HCT116 (cell line): Measurements from ENCODE around the gene OXCT1. TPM values are rescaled to one million over a fixed set of nuclear protein-coding genes. Genes with fewer than 3 reads are reported as not detected.
"Not testable (repeated sequence)": the region's sequence is repeated elsewhere in the genome, so short reads cannot be mapped to it uniquely, and the experiment has no call there.

Source experiments
- ATAC-seq: fragments of 200-7000 bp; cut with Tn5 transposase; 2 replicates; pipeline ENCODE4 v1.9.1; 2020; ENCODE audit warnings: mild to moderate bottlenecking, moderate library complexity
- BruUV-seq: library from RNA; stranded (reverse); fragments of 400-500 nt; replicated peaks from 2 replicates; lab custom pipeline; 2021; lab: Mats Ljungman, UMichigan
- CTCF ChIA-PET: fragments of 300-600 bp; sonication (Branson Sonifier 250); formaldehyde crosslinking; loops from one replicate; lab custom pipeline; 2021; ENCODE audit warnings: antibody characterized with exemption; lab: Charles Lee
- POLR2A ChIA-PET: fragments of 300-600, 350-600 bp; sonication (Branson Sonifier 250); formaldehyde crosslinking; loops from one replicate; lab custom pipeline; 2021; ENCODE audit warnings: antibody characterized with exemption; lab: Charles Lee
- RAD21 ChIA-PET, 2 experiments: fragments of 300-600 bp; sonication (Branson Sonifier 250); formaldehyde crosslinking; loops; one replicate each; lab custom pipeline; 2023; ENCODE audit warnings: low total read pairs in 2 of 2; ENCODE audit not compliant: uncharacterized antibody in 2 of 2, unreplicated experiment in 2 of 2, low non-redundant PET in 1 of 2; lab: Charles Lee
- DNase-seq: peaks from one replicate; pipeline ENCODE4 v3.0.0-alpha.2; 2010; ENCODE audit warnings: low read depth, low spot score
- H2AFZ ChIP-seq: fragments of 200-600 bp; shearing (Covaris generic), sonication (generic); 2 replicates; pipeline ENCODE4 v1.6.1; 2017; ENCODE audit warnings: low read depth, mixed run types, mixed read lengths, antibody characterized with exemption, low read length; ENCODE audit not compliant: poor library complexity, severe bottlenecking
- H3K27ac ChIP-seq: 2 replicates; pipeline ENCODE4 v1.5.1; 2012; ENCODE audit warnings: low read depth, low read length
- H3K27me3 ChIP-seq: fragments of 200-600 bp; sonication (generic); 2 replicates; pipeline ENCODE4 v1.6.1; 2016; ENCODE audit warnings: mixed run types, low read length, mixed read lengths; ENCODE audit not compliant: insufficient read depth
- H3K36me3 ChIP-seq, 2 experiments: fragments of 200-500 bp in 1 of 2; fragments of 200-600 bp in 1 of 2; sonication (Bioruptor generic) in 1 of 2; sonication (generic) in 1 of 2; 2 replicates each; pipeline versions ENCODE4 v1.5.1 to v1.6.1; 2014 to 2016; ENCODE audit warnings: low read length in 2 of 2, inconsistent platforms in 1 of 2, mixed read lengths in 1 of 2, mixed run types in 1 of 2; ENCODE audit not compliant: insufficient read depth in 2 of 2, control insufficient read depth in 1 of 2
- H3K4me1 ChIP-seq, 2 experiments: fragments of 200-600 bp in 1 of 2; sonication (generic) in 1 of 2; 2 replicates each; pipeline versions ENCODE4 v1.5.1 to v1.6.1; 2012 to 2017; ENCODE audit warnings: low read length in 2 of 2, inconsistent platforms in 1 of 2, mild to moderate bottlenecking in 1 of 2, mixed read lengths in 1 of 2, mixed run types in 1 of 2, moderate library complexity in 1 of 2; ENCODE audit not compliant: insufficient read depth in 2 of 2, control insufficient read depth in 1 of 2
- H3K4me2 ChIP-seq: fragments of 200-600 bp; sonication (generic); 2 replicates; pipeline ENCODE4 v1.6.1; 2017; ENCODE audit warnings: mixed run types, low read length, mixed read lengths
- H3K4me3 ChIP-seq, 2 experiments: fragments of 200-600 bp in 1 of 2; sonication (generic) in 1 of 2; replicated peaks in 1 of 2; 2 replicates each; pipeline ENCODE4 v1.5.1; 2011 to 2016; ENCODE audit warnings: low read length in 2 of 2, control low read depth in 1 of 2, low read depth in 1 of 2, mild to moderate bottlenecking in 1 of 2, mixed read lengths in 1 of 2, mixed run types in 1 of 2
- H3K79me2 ChIP-seq: fragments of 200-600 bp; sonication (generic); 2 replicates; pipeline ENCODE4 v1.6.1; 2017; ENCODE audit warnings: mild to moderate bottlenecking, mixed run types, low read length, moderate library complexity, mixed read lengths; ENCODE audit not compliant: insufficient read depth
- H3K9ac ChIP-seq: fragments of 200-600 bp; sonication (generic); 2 replicates; pipeline ENCODE4 v1.6.1; 2016; ENCODE audit warnings: low read length, mixed read lengths
- H3K9me2 ChIP-seq: fragments of 200-600 bp; sonication (generic), shearing (Covaris generic); 2 replicates; pipeline ENCODE4 v1.6.1; 2017; ENCODE audit warnings: mixed run types, mild to moderate bottlenecking, moderate library complexity; ENCODE audit not compliant: insufficient read depth
- H3K9me3 ChIP-seq, 2 experiments: fragments of 200-500 bp in 1 of 2; fragments of 200-600 bp in 1 of 2; sonication (Bioruptor generic) in 1 of 2; sonication (generic) in 1 of 2; 2 replicates each; pipeline ENCODE4 v1.6.1; 2014 to 2017; ENCODE audit warnings: low read length in 2 of 2, mixed read lengths in 2 of 2, inconsistent platforms in 1 of 2, low read depth in 1 of 2, mild to moderate bottlenecking in 1 of 2, mixed run types in 1 of 2, moderate library complexity in 1 of 2; ENCODE audit not compliant: control insufficient read depth in 1 of 2, insufficient read depth in 1 of 2
- H4K20me1 ChIP-seq: fragments of 200-600 bp; sonication (generic), shearing (Covaris generic); 2 replicates; pipeline ENCODE4 v1.6.1; 2017; ENCODE audit warnings: mixed run types, mild to moderate bottlenecking, moderate library complexity; ENCODE audit not compliant: insufficient read depth
- EZH2 ChIP-seq: fragments of 200-600 bp; sonication (generic); IDR thresholded peaks from 2 replicates; pipeline ENCODE4 v1.6.1; 2017; ENCODE audit warnings: antibody characterized with exemption, mixed run types
- EZH2phosphoT487 ChIP-seq: fragments of 200-600 bp; IDR thresholded peaks from 2 replicates; pipeline ENCODE4 v1.6.1; 2018; ENCODE audit warnings: antibody characterized with exemption, borderline replicate concordance
- FOSL1 ChIP-seq: IDR thresholded peaks from 2 replicates; pipeline ENCODE4 v1.6.1; 2012; ENCODE audit warnings: low read depth
- JUND ChIP-seq: IDR thresholded peaks from 2 replicates; pipeline ENCODE4 v1.6.1; 2012
- POLR2A ChIP-seq: IDR thresholded peaks from 2 replicates; pipeline ENCODE4 v1.7.0; 2011; ENCODE audit warnings: borderline replicate concordance; ENCODE audit not compliant: insufficient read depth, insufficient read length; ENCODE audit errors: extremely low read depth
- POLR2AphosphoS5 ChIP-seq: IDR thresholded peaks from 2 replicates; pipeline ENCODE4 v1.6.1; 2011; ENCODE audit warnings: mild to moderate bottlenecking, low read depth, low read length, moderate library complexity
- RAD21 ChIP-seq: IDR thresholded peaks from 2 replicates; pipeline ENCODE4 v1.6.1; 2012; ENCODE audit warnings: low read depth, mild to moderate bottlenecking
- REST ChIP-seq: IDR thresholded peaks from 2 replicates; pipeline ENCODE4 v1.6.1; 2012; ENCODE audit warnings: low read depth
- YY1 ChIP-seq: IDR thresholded peaks from 2 replicates; pipeline ENCODE4 v1.6.1; 2011; ENCODE audit warnings: low read length, low read depth, moderate library complexity, mild to moderate bottlenecking; ENCODE audit not compliant: insufficient replicate concordance; ENCODE audit errors: extremely low read depth
- ZNF274 ChIP-seq: fragments of 200-500 bp; sonication (Bioruptor generic); IDR thresholded peaks from 2 replicates; pipeline ENCODE4 v1.6.1; 2014; ENCODE audit warnings: mild to moderate bottlenecking, low read depth, low read length, inconsistent platforms
- intact Hi-C: fragments of 100-400 bp; cut with micrococcal nuclease; formaldehyde crosslinking; loops from 2 replicates; pipeline ENCODE4 v1.10.0; 2022
- total RNA-seq: library from RNA; stranded (reverse); gene quantifications from one replicate; pipeline ENCODE4 v1.2.1, GENCODE V29; 2021; ENCODE audit not compliant: unreplicated experiment
- TF ChIP-seq, protein P1 (sequence below): IDR thresholded peaks from 2 replicates; pipeline ENCODE4 v1.6.1; 2011; ENCODE audit warnings: mild to moderate bottlenecking, low read length, moderate library complexity; ENCODE audit not compliant: insufficient replicate concordance; ENCODE audit errors: extremely low read depth
- TF ChIP-seq, protein P2 (sequence below): IDR thresholded peaks from 2 replicates; pipeline ENCODE4 v1.6.1; 2012

OXCT1 gene
- total RNA-seq, 1 experiment from 2014 or later, result 28.1 TPM

- RAD21 ChIA-PET, result no interaction called here
- intact Hi-C loops, result no loop called here
Observed at GRCh38 chr5:41747301-41747700, 122.9 kb downstream of the OXCT1 start.

DNA sequence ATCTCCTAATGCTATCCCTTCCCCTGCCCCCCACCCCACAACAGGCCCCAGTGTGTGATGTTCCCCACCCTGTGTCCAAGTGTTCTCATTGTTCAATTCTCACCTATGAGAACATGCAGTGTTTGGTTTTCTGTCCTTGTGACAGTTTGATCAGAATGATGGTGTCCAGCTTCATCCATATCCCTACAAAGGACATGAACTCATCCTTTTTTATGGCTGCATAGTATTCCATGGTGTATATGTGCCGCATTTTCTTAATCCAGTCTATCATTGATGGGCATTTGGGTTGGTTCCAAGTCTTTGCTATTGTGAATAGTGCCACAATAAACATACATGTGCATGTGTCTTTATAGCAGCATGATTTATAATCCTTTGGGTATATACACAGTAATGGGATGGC lies 127.6 kb downstream of the OXCT1 start:
- BruUV-seq, result not testable (repeated sequence)

More at GRCh38 chr5:41747301-41747700, 122.9 kb downstream of the OXCT1 start:
- Histone ChIP-seq H3K9ac (no peak overlapping the region), H3K36me3 (no peaks in the 10 kb centered on the region), H3K4me2 (no peak overlapping the region)
- BruUV-seq, result no TSS peak
- TF ChIP-seq POLR2A, result no peak
- no peak for TF ChIP-seq JUND
- no peak for TF ChIP-seq YY1
- TF ChIP-seq FOSL1, result no peak
- TF ChIP-seq POLR2AphosphoS5, result no peak
- TF ChIP-seq, protein P1, sequence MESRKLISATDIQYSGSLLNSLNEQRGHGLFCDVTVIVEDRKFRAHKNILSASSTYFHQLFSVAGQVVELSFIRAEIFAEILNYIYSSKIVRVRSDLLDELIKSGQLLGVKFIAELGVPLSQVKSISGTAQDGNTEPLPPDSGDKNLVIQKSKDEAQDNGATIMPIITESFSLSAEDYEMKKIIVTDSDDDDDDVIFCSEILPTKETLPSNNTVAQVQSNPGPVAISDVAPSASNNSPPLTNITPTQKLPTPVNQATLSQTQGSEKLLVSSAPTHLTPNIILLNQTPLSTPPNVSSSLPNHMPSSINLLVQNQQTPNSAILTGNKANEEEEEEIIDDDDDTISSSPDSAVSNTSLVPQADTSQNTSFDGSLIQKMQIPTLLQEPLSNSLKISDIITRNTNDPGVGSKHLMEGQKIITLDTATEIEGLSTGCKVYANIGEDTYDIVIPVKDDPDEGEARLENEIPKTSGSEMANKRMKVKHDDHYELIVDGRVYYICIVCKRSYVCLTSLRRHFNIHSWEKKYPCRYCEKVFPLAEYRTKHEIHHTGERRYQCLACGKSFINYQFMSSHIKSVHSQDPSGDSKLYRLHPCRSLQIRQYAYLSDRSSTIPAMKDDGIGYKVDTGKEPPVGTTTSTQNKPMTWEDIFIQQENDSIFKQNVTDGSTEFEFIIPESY, result no peak
- TF ChIP-seq, protein P2, sequence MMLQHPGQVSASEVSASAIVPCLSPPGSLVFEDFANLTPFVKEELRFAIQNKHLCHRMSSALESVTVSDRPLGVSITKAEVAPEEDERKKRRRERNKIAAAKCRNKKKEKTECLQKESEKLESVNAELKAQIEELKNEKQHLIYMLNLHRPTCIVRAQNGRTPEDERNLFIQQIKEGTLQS, result no peak
- no peak for TF ChIP-seq RAD21
- no peak for TF ChIP-seq ZNF274
- no peak for TF ChIP-seq EZH2phosphoT487
- TF ChIP-seq REST, result no peak
- no peak for TF ChIP-seq EZH2
- TF ChIP-seq, all 23 proteins: peak for 0
- H3K27ac ChIP-seq, result no peak overlapping the region
- H4K20me1 ChIP-seq, result no peaks in the 10 kb centered on the region
- ChIA-PET CTCF (no interaction called here), POLR2A (no interaction called here)
- no peak for ATAC-seq
- no peaks in the 10 kb centered on the region for H3K9me3 ChIP-seq
- no peak for DNase-seq
- no peaks in the 10 kb centered on the region for H3K79me2 ChIP-seq
- no peak overlapping the region for H2AFZ ChIP-seq
- H3K4me1 ChIP-seq, result peaks cover 0 to 4% of the 10 kb centered on the region in 2 experiments; a peak in 1 of 4 replicates
- H3K4me3 ChIP-seq, result no peak overlapping the region
- H3K9me2 ChIP-seq, result no peaks in the 10 kb centered on the region
- H3K27me3 ChIP-seq, result no peaks in the 10 kb centered on the region

More for the DNA sequence above, 127.6 kb downstream of the OXCT1 start:
- H3K9ac ChIP-seq, H3K79me2 ChIP-seq, POLR2A ChIA-PET, H3K27me3 ChIP-seq, H3K36me3 ChIP-seq, H3K27ac ChIP-seq, H4K20me1 ChIP-seq, H3K9me3 ChIP-seq, H3K4me3 ChIP-seq, RAD21 ChIA-PET, H3K4me2 ChIP-seq, ATAC-seq, DNase-seq, intact Hi-C loops, H3K9me2 ChIP-seq, H3K4me1 ChIP-seq, CTCF ChIA-PET, H2AFZ ChIP-seq: not testable (repeated sequence)
